KG1 (cell line): ENCODE data around the gene HSPB8.

Experiments used
- DNase-seq: peaks from one replicate; lab custom pipeline; 2025; lab: John Stamatoyannopoulos, UW

Gene HSPB8

GRCh38 chr12:119178544-119179334, at the start of gene HSPB8:
Gene HSPB8 (plus strand): TSS chr12:119178931. CDS start chr12:119179313, 382 bp downstream.
- no peak for DNase-seq

DNA sequence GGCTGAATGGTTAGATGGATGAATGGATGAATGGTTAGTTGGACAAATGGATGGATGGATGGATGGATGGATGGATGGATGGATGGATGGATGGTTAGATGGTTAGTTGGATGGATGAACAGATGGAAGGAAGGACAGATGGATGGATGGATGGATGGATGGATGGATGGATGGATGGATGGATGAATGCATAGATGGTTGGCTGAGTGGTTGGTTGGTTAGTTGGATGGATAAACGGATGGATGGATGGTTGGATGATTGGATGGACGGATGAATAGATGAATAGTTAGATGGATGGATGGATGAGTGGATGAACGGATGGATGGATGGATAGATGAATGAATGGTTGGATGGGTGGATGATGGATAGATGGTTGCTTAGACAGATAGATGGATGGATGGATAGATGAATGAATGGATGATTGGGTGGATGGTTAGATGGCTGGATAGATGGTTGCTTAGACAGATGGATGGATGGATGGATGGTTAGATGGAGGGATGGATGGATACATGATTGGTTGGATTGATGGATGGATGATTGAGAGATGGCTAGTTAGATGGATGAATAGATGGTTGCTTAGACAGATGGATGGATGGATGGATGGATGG, 48.8 kb upstream of the HSPB8 start:
- no peak for DNase-seq

DNA sequence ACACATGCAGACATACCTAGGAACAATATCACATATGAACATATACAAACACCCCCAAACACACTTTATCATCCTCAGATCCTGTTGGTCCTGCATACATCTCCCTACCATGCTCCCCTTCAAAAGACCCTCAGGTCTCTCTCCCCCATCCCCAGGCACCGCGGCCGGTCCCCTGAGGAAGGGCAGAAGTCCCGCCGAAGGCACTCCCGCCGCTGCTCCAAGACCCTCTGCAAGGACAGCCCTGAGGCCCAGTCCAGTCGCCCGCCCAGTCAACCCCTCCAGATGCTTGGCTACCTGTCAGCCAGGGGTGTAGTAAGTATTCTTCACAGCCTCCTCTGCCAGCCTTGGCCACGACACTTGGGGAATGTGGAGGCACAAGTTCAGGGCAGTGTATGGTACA, 48.2 kb upstream of the HSPB8 start:
- DNase-seq, result no peak

DNA sequence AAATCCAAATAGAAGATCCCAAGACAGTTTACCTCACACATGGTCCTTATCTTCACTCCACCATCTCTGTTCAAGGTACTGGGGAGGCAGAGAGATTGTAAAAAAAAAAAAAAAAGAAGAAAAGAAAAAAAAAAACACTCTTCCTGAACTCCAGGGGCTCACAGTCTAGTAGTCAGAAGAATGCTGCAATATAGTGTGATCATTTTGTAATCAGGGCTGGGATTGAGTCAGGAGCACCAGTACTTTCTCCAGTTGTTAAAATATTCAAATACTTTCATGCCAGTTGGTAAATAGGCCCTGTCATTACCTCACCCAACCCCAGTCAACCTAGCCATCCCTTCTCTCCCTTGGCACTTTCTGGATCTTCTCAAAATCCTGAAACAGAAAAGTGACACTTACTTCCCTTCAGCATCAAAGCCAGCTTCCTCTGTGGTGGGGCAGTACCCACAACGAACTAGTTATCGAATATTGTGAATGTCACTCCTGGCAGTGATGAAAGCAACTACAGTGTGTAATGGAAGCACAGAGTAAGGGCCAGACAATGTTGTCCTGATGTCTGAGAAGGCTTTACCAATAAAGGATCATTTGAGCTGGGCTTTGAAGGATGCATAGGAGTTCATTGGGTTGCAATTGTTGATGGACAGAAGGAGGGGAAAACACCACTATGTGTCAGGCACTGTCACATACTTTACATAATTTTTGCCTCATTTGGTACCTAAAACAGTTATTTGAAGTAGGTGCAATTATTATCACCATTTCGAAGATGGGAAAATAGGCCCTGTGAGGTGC, 44.3 kb upstream of the HSPB8 start:
- DNase-seq, result no peak

- DNase-seq, result no peak
These were observed 41.8 kb upstream of the HSPB8 start for GRCh38 chr12:119136811-119137410.

GRCh38 chr12:119139448-119139847, 39.3 kb upstream of the HSPB8 start:
- no peak for DNase-seq

DNA sequence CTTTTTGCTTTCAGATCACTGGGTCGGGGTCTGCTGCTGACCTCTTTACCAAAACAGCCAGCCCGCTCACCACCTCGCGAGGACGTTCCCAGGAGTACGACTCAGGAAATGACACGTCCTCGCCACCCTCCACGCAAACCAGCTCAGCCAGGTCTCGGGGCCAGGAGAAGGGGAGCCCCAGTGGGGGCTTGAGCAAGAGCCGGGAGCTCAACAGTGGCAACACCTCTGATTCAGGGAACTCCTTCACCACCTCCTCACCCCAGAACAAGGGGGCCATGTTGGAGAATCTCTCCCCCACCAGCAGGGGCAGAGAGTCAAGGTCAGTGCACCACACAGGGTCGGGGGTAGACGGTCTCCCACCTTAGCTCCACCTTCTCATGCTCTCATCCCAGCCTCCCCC, 33.4 kb upstream of the HSPB8 start:
- no peak for DNase-seq

- no peak for DNase-seq
These were observed 30.8 kb upstream of the HSPB8 start for GRCh38 chr12:119147847-119148448.

GRCh38 chr12:119149270-119149669, 29.5 kb upstream of the HSPB8 start:
- DNase-seq, result no peak

DNA sequence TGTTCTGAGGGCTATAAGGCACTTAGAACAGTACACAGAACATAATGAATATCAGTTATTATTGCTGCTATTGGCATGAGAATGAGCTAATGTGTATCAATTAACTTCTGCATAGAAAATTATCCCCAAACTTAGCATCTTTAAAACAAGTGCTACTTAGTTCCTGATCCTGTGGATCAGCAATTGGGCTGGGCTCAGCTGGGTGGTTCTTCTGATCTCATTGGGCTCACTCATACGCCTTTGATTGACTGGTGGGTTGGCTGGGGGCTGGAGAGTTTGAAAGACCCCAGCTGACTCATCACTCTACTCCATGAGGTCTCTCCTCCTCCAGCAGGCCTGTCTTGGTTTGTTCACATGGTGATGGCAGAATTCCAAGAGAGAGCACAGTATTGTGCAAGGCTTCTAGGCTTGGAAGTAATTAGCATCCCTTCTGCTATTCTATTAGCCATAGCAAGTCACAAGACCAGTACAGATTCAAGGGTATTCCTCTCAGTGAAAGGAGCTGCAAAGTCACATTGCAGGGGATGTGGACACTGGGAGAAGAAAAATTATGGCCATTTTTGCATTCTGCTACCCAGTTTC, 27.2 kb upstream of the HSPB8 start:
- no peak for DNase-seq

- no peak for DNase-seq
These were observed 25.0 kb upstream of the HSPB8 start for GRCh38 chr12:119153477-119154434.

GRCh38 chr12:119154435-119154818, 24.3 kb upstream of the HSPB8 start:
- no peak for DNase-seq

- DNase-seq, result no peak
These were observed 22.2 kb upstream of the HSPB8 start for GRCh38 chr12:119156401-119157044.

- no peak for DNase-seq
These were observed 21.2 kb upstream of the HSPB8 start for GRCh38 chr12:119157528-119157927.

DNA sequence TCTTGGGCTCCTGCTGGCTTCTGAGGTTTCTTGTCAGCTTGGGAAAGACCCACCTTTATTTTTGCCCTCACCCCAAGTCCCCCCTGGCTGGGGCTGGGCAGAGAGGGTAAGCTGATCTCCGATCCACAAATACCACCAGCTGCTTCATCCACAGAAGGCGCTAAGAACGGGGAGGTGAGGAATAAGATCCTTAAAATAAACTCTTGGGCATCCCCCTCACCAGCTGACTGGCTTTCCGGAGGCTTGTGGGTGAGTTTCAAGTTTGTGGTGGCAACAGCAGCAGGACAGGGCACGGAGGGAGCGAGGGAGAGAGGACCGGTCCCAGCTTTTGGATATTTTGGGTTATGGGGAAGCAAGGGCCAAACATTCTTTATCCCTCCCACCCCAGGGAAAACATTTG, 20.8 kb upstream of the HSPB8 start:
- no peak for DNase-seq

GRCh38 chr12:119158402-119158801, 20.3 kb upstream of the HSPB8 start:
- DNase-seq, result no peak

GRCh38 chr12:119159844-119160243, 18.9 kb upstream of the HSPB8 start:
- no peak for DNase-seq

- no peak for DNase-seq
These were observed 10.8 kb upstream of the HSPB8 start for GRCh38 chr12:119167902-119168301.

DNA sequence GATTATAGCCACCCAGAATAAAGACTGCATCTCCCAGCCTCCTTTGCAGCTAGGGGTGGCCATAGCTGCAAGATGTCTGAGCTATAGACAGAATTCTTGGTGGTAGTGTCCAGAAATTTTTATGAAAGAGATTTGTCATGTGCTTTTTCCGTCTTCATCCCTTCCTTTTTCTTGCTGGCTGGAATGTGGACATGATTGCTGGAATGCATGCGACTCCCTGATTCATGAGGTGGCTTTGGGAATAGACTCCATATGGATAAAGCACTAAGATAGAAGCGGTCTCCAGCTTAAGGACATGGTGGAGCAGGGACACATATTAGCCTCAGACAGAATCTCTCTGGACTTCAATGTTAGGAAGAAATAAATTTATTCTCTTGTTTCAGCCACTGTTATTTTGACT, 10.0 kb upstream of the HSPB8 start:
- DNase-seq, result no peak

GRCh38 chr12:119169150-119169549, 9.6 kb upstream of the HSPB8 start:
- no peak for DNase-seq
